Renal cortical epithelial cell (primary cell): ENCODE results near the gene RBM47. TPM values are rescaled to one million over a fixed set of nuclear protein-coding genes. Genes with fewer than 3 reads are reported as not detected.

ENCODE experiments used
- DNase-seq: peaks from one replicate; pipeline ENCODE4 v3.0.0-alpha.2; 2011; ENCODE audit warnings: low read depth
- total RNA-seq: library from RNA; depleted of rRNA; stranded (reverse); fragments of >200 nt; gene quantifications from 2 replicates; pipeline ENCODE4 v1.2.3, GENCODE V29; 2014

The RBM47 gene
- total RNA-seq, 1 donor from 2014 or later = 196 TPM

DNA sequence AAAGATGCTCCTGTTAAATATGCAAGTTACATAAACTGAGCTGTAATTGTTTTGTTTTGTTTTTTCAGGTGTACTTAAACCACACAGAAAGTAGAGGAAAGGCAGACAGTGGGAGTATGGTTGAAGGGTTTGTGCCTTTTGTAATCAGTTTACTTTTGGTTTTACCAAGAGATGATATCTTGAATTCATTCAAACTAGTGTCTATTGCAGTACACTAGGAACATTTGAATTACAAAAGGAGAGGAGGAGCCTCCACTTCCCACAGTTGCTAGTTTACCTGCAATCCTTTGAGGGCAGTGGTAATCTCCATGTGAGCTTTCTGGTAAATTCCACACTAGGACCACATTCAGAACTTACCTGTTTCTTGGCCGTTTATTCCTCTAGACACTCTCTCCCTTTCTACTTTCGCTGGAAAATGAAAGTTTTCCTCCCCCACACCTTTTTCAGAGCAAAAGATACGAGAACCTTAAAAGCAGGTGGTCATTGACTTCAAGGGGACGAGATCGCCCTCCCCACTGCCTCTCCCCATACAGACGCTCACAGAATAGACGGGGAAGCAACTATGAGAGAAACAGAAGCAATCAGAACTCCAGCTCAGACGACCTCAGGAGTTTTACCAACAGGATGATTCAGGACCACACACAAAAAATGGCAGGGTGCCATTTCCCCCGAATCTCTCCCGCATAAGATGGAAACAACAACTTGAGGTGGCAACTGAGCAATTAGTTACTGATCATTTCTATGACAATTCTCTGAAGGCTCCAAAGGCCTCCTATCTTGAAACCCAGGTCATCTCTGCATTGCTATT, 3.3 kb downstream of the RBM47 start:
- peak; percentile 73 for DNase-seq

DNA sequence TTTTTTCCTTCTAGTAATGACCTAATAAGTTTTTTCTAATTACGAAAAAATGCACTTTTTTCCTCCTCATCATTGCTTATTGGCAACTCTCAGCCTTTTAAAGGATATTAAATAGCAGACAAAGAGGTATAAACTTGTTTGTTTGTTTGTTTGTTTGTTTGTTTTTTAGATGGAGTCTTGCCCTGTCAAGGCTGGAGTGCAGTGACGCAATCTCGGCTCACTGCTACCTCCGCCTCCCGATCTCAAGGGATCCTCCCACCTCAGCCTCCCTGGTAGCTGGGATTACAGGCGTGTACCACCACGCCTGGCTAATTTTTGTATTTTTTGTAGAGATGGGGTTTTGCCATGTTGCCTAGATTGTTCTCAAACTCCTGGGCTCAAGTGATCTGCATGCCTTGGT, 6.0 kb downstream of the RBM47 start:
- no peak for DNase-seq

DNA sequence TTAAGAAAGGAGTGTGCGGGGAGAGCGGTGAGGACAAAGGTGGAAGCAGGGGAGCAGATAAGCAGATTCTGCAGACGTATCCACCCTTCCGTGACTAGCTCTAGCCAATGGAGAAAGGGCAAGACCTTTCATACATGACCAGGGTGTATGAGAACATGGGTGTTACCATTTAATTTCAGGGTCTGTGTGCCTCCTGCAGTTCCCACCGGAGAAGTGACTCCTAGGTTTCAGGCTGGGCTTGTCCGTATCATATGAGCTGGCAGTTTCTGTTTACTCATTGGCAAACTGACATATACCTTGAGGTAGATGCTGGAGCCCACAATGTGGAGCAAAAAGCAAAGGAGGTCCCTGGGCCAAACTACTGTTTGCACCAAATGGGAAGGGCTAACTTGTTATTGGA, 6.8 kb downstream of the RBM47 start:
- no peak for DNase-seq

DNA sequence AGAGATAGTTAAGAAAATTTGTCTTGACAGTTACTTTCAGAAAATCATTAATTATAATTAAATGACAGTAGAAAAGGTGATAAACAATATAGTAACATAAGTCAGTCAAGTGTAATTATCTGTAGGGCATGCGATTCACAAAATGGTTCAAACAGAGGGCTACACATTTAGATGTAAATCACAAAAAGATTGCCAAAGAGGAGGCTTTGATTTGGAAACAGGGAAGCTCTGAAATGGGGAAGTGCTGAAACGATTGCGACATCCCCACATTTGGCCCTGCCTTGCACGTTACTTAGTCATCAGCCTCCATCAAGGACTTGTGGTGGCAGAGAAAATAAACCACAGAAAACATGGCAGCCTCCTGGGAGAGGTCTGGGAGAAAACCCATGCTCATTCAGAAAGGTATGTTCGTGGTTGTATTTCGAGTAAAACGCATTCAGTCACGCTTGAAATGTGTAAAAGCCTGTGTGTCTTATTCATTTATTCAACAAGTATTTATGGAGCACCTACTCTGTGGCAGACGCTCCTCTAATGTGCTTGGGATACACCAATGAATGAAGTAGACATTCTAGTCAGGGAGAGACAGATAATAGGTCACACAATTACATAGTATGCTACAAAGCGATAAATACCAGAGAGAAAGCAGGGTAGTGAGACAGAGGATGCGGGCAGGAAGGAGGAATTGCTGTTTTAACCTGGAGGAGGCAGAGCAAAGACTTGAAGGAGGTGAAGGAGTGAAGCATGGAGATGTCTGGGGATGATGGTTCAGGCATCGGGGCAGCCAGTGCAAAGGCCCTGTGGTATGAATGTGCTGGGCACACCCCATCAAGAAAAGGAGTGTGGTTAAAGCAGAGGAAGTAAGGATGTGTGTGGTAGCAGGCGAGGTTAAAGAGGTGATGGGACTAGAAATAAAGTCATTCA, 7.8 kb downstream of the RBM47 start:
- DNase-seq = peak; percentile 100

DNA sequence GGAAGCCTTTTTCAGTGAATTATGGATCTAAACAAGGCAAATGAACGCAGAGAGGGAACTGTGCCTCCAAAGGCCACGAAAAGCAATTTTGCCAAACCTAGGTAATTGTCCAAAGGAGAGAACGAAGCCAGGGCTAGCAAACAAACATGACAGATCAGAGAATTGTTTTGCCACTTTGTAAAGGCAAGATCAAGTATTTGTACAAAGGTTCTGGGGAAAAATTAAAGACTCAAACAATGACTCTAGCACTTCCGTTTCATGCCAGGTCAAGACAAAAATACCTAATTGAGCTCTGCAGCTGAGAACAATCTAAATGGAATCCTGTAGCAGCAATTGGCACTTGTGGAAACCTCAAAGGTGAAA, 8.5 kb downstream of the RBM47 start:
- peak; percentile 67 for DNase-seq

DNA sequence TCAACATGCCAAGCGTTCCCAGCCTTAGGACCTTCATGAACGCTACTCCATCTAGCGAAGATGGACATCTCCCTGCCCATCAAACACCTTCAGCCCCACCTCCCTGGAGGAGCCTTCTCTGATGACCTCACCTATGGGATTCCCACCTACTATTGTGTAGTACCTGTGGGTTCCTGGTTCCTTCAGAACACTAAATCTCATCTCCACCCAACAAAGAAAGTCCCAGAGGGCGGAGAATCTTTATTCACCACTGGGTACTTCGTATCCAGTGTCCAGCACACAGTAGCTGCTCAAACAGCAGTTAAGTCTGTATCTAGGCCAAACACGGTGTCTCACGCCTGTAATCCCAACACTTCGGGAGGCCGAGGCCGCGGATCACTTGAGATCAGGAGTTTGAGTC, 10.1 kb downstream of the RBM47 start:
- DNase-seq = no peak

DNA sequence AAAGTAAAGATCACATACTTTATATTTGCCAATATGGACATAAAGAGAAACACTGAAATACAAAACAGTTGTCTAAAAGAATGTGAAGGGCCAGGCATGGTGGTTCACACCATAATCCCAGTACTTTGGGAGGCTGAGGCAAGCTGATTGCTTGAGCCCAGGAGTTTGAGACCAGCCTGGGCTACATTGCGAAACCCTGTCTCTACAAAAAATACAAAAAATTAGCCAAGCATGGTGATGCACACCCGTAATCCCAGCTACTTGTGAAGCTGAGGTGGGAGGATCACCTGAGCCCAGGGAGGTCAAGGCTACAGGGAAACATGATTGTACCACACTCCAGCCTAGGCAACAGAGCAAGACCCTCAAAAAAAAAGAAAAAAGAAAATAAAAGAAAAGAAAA, 11.8 kb downstream of the RBM47 start:
- DNase-seq = peak; percentile 67

DNA sequence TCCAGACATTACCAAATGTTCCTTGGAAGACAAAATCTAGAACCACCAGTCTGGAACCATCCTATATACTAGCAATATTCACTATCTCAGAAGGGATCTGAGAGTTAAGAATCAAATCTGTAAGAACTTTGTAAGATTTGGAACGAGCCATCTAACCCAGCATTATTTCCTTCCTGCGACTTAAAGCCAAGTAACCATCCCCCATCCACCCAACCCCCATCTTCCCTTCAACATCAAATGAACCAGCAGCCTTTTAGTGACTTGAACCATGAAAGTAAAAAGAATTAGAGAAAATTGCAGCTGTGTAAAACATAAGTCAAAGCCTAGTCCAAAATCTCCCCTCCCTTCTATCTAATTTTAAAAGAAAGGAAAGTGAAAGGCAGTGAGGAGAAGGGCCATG, 15.6 kb downstream of the RBM47 start:
- DNase-seq = no peak

DNA sequence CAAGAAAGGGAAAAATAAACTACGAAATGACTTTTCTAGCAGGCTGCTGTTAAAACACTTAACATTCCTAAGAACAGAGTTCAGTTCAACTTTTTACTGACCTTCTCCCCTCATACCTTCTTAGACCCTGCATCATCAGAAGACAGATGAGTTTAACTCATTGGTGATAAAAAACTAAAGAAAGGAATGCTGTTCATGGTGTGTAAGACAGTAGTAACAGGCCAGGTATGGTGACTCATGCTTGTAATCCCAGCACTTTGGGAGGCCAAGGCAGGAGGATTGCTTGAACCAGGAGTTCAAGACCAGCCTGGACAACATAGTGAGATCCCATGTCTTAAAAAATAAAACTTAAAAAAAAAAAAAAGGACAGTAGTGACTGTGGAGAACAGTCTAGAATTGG, 16.2 kb downstream of the RBM47 start:
- DNase-seq = no peak

DNA sequence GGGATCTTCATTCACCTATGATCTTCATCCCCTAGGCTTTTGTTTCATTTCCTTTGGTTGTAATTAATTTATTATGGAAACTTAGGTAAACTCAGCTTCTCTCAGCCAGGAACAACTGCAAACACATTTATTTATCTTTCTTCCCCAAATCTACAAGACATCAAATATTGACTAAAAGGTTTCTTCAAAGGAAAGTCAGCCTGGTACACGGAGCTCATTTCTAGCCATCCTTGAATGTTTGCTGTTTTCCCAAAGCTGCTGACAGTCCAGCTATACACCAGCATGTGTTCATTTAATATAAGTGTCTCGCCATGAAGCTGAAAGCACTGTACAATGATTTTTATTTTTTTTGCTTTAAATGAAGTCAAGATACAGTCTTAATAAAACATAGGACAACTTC, 16.8 kb downstream of the RBM47 start:
- DNase-seq = no peak

DNA sequence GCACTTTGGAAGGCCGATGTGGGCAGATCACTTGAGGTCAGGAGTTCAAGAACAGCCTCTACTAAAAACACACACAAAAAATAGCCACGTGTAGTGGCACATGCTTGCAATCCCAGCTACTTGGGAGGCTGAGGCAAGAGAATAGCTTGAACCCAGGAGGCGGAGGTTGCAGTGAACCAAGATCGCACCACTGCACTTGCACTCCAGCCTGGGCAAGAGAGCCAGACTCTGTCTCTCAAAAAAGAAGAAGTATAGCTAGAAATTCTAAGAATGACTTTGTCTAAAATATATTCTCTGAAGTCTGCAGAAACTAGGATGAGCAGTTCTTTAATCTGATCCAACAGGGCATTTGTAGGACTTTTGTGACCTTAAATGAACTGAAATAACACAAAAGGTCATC, 17.4 kb downstream of the RBM47 start:
- DNase-seq = no peak

DNA sequence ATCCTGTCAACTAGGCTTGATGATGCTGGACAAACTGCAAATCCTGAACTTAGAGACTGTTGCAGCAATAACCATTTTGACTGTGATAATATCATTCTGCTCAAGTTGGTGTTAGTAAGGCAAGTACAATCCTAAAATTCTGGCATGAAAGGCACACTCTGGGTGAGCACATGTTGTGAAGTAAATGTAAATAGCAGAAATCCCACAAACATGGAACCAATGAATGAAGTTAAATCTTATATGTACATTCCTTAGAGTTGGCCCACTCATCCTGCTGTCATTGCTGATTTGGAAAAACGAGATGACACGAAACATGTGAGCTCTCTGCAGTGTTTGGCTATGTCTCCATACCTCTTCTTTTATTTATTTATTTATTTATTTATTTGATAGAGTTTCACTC, 21.0 kb downstream of the RBM47 start:
- no peak for DNase-seq

DNA sequence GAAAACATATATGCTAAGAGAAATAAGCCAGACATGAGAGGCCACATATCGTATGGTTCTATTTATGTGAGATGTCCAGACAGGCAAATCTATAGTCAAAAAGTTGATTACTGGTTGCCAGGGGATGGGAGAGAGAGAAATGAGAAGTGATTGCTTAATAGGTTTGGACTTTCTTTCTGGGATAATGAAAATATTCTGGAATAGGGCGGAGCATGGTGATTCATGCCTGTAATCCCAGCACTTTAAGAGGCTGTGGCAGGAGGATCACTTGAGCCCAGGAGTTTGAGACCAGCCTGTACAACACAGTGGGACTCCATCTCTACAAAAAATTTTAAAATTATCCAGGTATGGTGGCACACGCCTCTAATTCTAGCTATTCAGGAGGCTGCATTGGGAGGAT, 22.4 kb downstream of the RBM47 start:
- DNase-seq = peak; percentile 24

DNA sequence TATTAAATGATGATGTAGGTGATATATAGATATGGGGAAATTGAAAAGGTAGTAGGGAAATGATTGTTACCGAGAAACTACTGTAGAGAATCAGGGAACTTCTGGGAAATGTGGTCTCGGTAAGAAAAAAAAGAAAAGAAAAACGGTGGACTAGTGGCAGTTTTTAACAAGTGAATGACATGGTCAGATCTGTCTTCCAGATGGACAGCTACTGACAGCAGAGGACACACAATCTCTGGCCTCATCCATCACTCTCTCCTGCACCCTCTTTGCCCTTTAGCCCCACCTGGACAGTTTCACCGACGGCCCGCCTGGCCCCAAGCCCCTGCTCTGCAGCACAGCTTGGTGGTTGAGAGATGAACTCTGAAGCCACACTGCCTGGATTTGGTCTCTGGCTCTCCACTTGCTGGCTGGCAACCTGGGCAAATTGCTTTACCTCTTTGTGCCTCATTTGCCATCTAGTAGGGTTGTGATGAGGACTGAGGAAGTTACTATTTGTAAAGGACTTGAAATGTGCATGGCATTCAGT, 23.4 kb downstream of the RBM47 start:
- no peak for DNase-seq

DNA sequence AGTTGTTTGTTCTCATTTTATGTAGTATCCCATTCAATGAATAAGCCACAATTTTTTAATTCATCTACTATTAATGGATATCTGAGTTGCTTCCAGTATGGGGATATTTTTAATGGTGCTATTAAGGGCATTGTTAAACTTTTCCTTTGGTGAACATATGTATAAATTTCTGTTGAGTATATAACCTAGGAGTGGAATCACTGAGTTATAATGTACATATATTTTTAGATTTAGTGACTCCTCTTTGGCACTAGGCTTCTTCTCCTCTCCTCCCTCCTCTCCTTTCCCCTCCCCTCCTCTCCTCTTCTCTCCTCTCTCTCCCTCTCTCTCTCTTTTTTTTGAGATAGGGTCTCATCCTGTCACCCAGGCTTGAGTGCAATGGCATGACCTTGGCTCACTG, 26.4 kb downstream of the RBM47 start:
- no peak for DNase-seq

DNA sequence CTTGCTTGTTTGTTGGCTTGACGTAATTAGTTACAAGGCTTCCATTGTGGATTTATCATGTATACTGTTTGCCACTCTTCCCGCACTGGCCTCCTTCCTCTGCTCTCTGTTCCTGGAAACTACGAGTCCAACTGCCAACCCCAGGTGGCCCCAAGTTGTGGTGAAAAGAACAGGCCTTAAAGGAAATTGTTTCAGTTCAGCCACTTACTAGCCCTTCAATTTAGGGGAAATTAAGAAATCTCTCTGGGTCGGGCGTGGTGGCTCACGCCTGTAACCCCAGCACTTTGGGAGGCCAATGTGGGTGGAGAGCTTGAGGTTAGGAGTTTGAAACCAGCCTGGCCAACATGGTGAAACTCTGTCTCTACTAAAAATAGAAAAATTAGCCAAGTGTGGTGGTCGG, 28.0 kb downstream of the RBM47 start:
- DNase-seq = no peak

DNA sequence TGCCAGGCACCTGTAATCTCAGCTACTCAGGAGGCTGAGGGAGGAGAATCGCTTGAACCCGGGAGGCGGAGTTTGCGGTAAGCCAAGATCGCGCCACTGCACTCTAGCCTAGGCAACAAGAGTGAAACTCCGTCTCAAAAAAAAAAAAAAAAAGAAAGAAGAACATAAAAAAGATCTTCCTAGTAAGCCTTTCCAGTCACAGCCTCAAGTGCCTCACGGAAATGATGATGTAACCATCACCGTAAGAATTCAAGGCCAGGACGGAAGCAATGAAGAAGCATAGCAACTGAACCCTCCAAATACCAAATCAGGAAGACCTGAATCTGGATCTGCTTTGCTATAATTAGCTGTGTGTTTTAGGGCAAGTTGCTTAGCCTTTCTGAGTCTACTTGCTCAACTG, 28.8 kb downstream of the RBM47 start:
- no peak for DNase-seq

DNA sequence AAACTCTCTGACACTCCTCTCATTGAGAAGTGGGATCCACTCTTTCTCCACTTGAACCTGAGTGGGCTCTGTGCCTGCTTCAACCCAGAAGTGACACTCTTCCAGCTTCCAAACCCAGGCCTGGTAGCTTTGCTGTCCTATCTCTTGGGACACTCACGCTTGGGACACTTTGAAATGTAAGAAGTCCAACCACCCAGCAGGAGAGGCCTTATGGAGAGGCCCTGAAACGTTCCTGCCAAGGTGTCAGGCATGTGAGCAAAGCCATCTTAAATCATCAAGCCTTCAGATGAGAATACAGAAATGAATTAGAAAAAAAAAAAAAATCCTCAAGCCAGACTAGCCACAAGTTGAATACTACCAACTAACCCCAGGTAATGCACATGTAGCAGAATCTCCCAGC, 30.2 kb downstream of the RBM47 start:
- no peak for DNase-seq

DNA sequence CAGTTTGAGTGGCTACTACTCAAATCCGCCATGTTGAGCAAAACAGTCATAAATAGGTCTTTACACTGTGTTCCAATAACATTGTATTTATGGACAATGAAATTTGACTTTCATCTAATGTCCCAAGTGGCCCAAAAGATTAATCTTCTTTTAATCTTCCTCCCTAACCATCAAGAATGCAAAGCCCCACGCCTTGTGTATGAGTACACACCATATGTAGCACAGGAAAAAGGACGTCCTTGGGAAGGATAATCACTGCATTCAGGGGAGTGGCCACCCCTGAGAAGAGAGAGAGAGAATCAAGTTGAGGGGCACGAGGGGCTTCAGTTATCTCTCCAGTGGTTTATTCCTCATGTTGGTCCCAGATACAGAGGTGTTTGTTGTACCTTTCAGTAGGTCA, 33.1 kb downstream of the RBM47 start:
- no peak for DNase-seq

DNA sequence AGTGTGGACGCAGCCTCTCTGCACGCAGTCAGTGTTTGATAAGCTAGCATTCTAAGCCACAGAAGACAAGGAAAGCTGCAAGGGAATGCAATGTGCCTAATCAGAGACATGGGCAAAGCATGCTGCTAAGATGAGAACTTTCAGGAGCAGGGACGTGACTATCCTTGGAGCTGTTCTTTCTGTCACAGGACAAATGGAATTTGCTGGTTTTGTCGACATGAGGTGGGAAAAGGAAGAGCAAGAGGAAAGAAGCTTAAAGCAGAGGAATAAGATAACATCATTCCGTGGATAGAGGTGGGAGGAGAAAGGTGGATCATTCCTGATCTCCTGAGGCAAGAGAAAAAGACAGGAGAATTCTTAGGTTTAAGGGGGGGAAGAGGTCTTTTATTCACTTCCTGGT, 33.7 kb downstream of the RBM47 start:
- no peak for DNase-seq

DNA sequence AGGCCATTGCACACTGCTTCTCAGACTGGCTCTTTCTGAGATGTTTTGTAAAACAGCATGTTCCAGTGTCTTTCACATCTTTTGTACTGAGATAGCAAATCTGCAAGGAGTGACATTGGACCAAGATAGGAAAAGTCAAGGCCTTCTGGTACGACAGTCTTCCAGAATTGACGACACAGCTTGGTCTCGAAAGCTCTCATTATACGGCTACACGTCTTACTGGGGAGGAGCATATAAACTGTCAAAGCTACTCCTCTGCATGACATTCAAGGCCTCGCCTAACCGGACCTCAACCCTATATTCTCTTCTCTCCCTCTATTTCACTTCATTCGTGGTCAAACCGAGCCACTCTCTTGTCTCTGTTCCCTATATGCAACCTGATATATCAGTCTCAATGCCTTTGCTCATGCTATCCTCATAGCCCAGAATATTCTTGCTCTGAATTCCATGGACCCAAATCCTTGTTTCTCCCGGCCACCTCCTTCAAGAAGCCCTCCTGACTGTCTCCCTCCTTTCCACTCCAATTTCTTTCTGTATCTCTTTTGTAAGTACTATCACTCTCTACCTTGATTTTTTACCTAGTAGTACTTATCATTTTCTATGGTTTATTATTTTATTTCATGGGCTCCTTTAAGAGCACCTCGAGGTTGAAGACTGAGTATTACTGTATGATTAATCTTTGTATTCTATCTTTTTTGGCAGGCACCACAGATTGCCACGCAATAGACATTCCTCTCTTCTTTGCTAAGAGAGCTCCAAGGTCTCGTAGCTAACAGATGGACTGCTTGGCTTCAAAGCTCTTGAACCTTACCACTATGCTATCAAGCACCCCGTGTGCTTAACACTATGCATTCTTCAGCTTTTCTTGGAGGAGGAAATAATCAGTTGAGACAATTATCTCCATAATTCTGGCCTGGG, 35.1 kb downstream of the RBM47 start:
- no peak for DNase-seq

DNA sequence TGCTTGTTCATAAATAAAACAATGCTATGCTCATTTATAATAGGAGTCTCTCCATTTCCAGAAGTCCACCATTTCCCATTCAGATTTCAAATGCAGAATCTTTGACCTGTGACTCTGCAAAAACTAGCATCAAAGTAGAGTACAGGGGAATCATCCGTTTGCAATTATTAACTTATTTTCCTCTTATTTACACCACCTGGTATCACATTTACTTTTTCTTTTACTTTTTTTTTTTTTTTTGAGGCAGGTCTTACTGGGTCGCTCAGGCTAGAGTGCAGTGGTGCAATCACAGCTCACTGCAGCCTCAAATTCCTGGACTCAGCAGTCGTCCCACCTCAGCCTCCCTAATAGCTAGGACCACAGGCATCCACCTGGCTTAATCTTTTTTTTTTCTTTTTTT, 37.6 kb downstream of the RBM47 start:
- no peak for DNase-seq
